Neural crest cell (in vitro differentiated cells): Measurements from ENCODE around the gene ULK2. TPM values are rescaled to one million over a fixed set of nuclear protein-coding genes. Genes with fewer than 3 reads are reported as not detected.

Experiments
- DNase-seq: peaks from one replicate; pipeline ENCODE4 v3.0.0; 2021; ENCODE audit warnings: low read depth, mixed read lengths, low spot score
- H3K27ac Mint-ChIP-seq: one replicate; pipeline ENCODE4 v1.8.0; 2021; ENCODE audit warnings: mild to moderate bottlenecking, mixed read lengths; ENCODE audit not compliant: unreplicated experiment
- H3K27me3 Mint-ChIP-seq: 2 replicates; pipeline ENCODE4 v1.8.0; 2021; ENCODE audit warnings: low read depth, mild to moderate bottlenecking, mixed read lengths
- H3K36me3 Mint-ChIP-seq: 2 replicates; pipeline ENCODE4 v1.8.0; 2021; ENCODE audit warnings: low read depth, mild to moderate bottlenecking, mixed read lengths
- H3K4me1 Mint-ChIP-seq: 2 replicates; pipeline ENCODE4 v1.8.0; 2021; ENCODE audit warnings: mixed read lengths
- H3K4me3 Mint-ChIP-seq: one replicate; pipeline ENCODE4 v1.8.0; 2021; ENCODE audit warnings: mild to moderate bottlenecking, mixed read lengths
- H3K9me3 Mint-ChIP-seq: 2 replicates; pipeline ENCODE4 v1.8.0; 2021; ENCODE audit warnings: mixed read lengths
- total RNA-seq: library from RNA; stranded (reverse); gene quantifications from 2 replicates; pipeline ENCODE4 v1.2.1, GENCODE V29; 2021
- TF ChIP-seq, protein P1 (sequence below): fragments of 200-600 bp; sonication (generic); conservative IDR thresholded peaks from 2 replicates; pipeline ENCODE4 v1.5.0; 2021; ENCODE audit warnings: antibody characterized with exemption, mild to moderate bottlenecking

The ULK2 gene
- total RNA-seq, 1 donor from 2014 or later, result 30.7 TPM

DNA sequence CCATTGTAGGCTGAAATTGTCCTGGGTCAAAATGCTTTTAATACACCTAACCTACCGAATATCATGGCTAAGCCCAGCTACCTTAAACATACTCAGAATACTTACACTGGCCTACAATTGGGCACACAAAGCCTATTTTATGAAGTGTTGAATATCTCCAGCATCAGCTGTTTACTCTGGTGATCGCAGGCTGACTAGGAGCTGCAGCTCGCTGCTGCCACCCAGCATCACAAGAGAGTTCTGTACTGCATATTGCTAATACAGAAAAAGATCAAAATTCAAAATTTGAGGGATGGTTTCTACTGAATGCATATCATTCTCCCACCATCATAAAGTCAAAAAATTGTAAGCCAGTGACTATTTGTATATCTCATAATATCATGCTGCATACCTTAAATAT lies 55.3 kb downstream of the ULK2 start:
- TF ChIP-seq, protein P1, sequence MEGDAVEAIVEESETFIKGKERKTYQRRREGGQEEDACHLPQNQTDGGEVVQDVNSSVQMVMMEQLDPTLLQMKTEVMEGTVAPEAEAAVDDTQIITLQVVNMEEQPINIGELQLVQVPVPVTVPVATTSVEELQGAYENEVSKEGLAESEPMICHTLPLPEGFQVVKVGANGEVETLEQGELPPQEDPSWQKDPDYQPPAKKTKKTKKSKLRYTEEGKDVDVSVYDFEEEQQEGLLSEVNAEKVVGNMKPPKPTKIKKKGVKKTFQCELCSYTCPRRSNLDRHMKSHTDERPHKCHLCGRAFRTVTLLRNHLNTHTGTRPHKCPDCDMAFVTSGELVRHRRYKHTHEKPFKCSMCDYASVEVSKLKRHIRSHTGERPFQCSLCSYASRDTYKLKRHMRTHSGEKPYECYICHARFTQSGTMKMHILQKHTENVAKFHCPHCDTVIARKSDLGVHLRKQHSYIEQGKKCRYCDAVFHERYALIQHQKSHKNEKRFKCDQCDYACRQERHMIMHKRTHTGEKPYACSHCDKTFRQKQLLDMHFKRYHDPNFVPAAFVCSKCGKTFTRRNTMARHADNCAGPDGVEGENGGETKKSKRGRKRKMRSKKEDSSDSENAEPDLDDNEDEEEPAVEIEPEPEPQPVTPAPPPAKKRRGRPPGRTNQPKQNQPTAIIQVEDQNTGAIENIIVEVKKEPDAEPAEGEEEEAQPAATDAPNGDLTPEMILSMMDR, result no peak
- Mint-ChIP-seq H3K4me1 (no peaks in the 10 kb centered on the region), H3K36me3 (peaks cover 22% of the 10 kb centered on the region), H3K27ac (no peak overlapping the region), H3K4me3 (no peak overlapping the region), H3K27me3 (no peaks in the 10 kb centered on the region), H3K9me3 (no peaks in the 10 kb centered on the region)
- no peak for DNase-seq

DNA sequence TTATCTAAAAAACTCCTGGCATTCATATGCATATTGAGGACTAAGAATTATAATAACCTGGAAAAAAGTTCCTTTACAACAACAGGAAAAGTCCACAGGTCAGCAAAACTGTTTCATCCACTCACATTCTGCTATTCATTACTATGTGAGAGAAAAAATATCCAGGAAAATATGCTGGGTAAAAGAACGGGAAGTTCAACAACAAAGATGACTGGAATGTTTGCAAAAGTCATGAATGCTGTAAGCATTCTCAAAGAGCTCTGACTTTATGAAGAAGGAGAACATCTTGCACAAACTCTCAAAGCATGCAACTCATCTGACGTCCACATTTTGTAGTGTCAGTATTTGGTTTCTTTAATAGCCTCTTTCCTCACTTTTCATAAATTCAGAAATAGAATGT lies 62.7 kb downstream of the ULK2 start:
- Mint-ChIP-seq H3K36me3 (peaks cover 38% of the 10 kb centered on the region), H3K9me3 (no peaks in the 10 kb centered on the region), H3K27ac (no peak overlapping the region), H3K4me1 (no peaks in the 10 kb centered on the region), H3K27me3 (no peaks in the 10 kb centered on the region), H3K4me3 (no peak overlapping the region)
- DNase-seq, result no peak
- TF ChIP-seq, protein P1, result no peak

DNA sequence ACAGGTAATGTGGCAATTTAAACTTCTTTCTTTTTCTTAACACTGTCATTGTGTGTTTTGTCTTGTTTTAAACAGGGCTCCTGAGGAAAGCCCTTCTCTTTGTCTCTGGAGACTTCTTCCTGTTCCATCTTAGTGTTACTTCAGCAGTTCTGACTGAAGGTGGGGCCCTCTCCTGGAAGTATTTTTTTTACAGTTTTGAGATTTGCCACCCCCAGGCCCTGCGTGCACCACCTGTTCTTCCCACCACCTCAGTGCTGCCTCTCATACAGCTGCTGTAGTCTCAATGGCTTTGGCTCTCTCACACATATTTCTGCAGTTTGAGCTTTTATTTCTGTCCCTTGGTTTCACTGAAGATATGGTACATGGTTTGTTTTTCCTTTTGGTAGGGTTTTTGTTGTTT lies 67.2 kb downstream of the ULK2 start:
- H3K9me3 Mint-ChIP-seq, result peaks cover 13% of the 10 kb centered on the region
- H3K27ac Mint-ChIP-seq, result no peak overlapping the region
- H3K27me3 Mint-ChIP-seq, result no peaks in the 10 kb centered on the region
- H3K36me3 Mint-ChIP-seq, result peaks cover 50% of the 10 kb centered on the region
- TF ChIP-seq, protein P1, result no peak
- no peak overlapping the region for H3K4me3 Mint-ChIP-seq
- no peak for DNase-seq
- H3K4me1 Mint-ChIP-seq, result no peaks in the 10 kb centered on the region

DNA sequence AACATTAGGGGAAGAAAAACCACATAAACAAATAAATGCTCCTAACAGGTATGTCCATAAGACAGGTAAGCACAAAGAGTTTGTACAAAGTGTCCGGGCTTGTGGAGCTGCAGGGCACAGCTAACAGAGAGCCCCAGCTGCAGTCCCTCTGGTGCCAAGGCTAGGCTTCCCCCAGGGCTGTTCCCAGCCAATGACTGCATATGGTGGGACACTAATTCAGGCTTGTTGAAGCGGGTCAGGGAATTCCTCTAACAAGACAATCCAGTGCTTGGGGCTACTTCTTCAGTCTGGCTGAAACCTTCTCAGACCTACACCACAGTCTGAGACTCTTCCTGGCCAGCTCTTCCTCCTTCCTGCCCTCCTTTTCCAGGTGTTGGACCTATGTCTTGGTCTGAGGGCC lies 67.9 kb downstream of the ULK2 start:
- Mint-ChIP-seq H3K4me3 (no peak overlapping the region), H3K4me1 (no peaks in the 10 kb centered on the region), H3K9me3 (peaks cover 14% of the 10 kb centered on the region), H3K27me3 (no peaks in the 10 kb centered on the region), H3K36me3 (peaks cover 56% of the 10 kb centered on the region), H3K27ac (no peak overlapping the region)
- DNase-seq, result no peak
- TF ChIP-seq, protein P1, result no peak

DNA sequence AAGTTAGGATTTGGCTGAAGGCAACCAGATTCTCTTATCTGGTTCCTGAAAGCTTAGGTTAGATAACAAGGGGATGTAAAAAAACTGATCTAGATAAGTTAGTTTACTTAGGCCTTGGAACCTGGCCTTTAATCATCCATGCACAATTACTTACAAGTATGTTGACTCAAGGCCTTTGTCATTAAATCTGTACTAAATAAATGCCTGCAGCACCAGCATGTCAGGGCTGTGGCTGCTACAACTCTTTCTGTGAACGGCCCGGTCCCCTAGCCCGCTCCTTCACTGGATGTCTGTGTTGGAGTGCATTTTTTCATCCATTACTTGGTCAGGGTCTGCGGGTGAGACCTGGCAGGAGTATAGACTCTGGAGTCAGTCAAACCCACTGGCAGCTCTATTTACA lies 71.3 kb downstream of the ULK2 start:
- Mint-ChIP-seq H3K9me3 (peaks cover 26% of the 10 kb centered on the region), H3K27me3 (no peaks in the 10 kb centered on the region)
- TF ChIP-seq, protein P1, result no peak

More for the DNA sequence above, 71.3 kb downstream of the ULK2 start:
- Mint-ChIP-seq H3K27ac (no peak overlapping the region), H3K4me3 (no peak overlapping the region), H3K4me1 (peaks cover 9% of the 10 kb centered on the region), H3K36me3 (peaks cover 75% of the 10 kb centered on the region)
- DNase-seq, result no peak
